ENCODE data around the gene CAPN8. TPM values are rescaled to one million over a fixed set of nuclear protein-coding genes. Genes with fewer than 3 reads are reported as not detected.

The CAPN8 gene
- total RNA-seq, 2 donors from 2014 or later: 52.6 to 102 TPM

GRCh38 chr1:223708651-223709268 lies 43.3 kb upstream of the CAPN8 start:
- no peak overlapping the region for H3K4me3 ChIP-seq
- no peak overlapping the region for H3K27ac ChIP-seq
- TF ChIP-seq CTCF (IDR thresholded peaks at IDR 0.05): no peak
- H3K9ac ChIP-seq (ENCODE audit: low read depth in 2 of 2, low read length in 2 of 2): no peak overlapping the region
- no peaks in the 10 kb centered on the region for H3K36me3 ChIP-seq
- DNase-seq: no peak
- intact Hi-C loops (cut with DNase I): no loop called here
- no peaks in the 10 kb centered on the region for H3K4me1 ChIP-seq
- H3K9me3 ChIP-seq: no peaks in the 10 kb centered on the region
- no peaks in the 10 kb centered on the region for H3K27me3 ChIP-seq

- Histone ChIP-seq H3K4me3 (no peak overlapping the region), H3K9me3 (no peaks in the 10 kb centered on the region), H3K4me1 (no peaks in the 10 kb centered on the region), H3K9ac (ENCODE audit: low read depth in 2 of 2, low read length in 2 of 2) (peak overlapping the region in 1 of 2 donors; percentile 30), H3K27ac (peak overlapping the region; percentile 81), H3K27me3 (no peaks in the 10 kb centered on the region), H3K36me3 (no peaks in the 10 kb centered on the region)
- no peak for DNase-seq
- no peak for TF ChIP-seq CTCF (IDR thresholded peaks at IDR 0.05)
- intact Hi-C loops (cut with DNase I): no loop called here
These were observed 42.5 kb upstream of the CAPN8 start for GRCh38 chr1:223708001-223708359.

- Histone ChIP-seq H3K36me3 (no peaks in the 10 kb centered on the region), H3K27ac (peak overlapping the region; percentile 81), H3K9ac (ENCODE audit: low read depth in 2 of 2, low read length in 2 of 2) (peak overlapping the region in 1 of 2 donors; percentile 30), H3K9me3 (no peaks in the 10 kb centered on the region), H3K4me1 (no peaks in the 10 kb centered on the region), H3K27me3 (no peaks in the 10 kb centered on the region), H3K4me3 (no peak overlapping the region)
- TF ChIP-seq CTCF (IDR thresholded peaks at IDR 0.05): no peak
- peak; percentile 80 for DNase-seq
- intact Hi-C loops (cut with DNase I): no loop called here
These were observed 41.9 kb upstream of the CAPN8 start for GRCh38 chr1:223707256-223708000.

GRCh38 chr1:223706077-223706973 lies 40.8 kb upstream of the CAPN8 start:
- H3K27me3 ChIP-seq: no peaks in the 10 kb centered on the region
- H3K4me3 ChIP-seq: no peak overlapping the region
- H3K36me3 ChIP-seq: no peaks in the 10 kb centered on the region
- H3K4me1 ChIP-seq: no peaks in the 10 kb centered on the region
- H3K9ac ChIP-seq (ENCODE audit: low read depth in 2 of 2, low read length in 2 of 2): peak overlapping the region in 1 of 2 donors; percentile 0
- H3K27ac ChIP-seq: peak overlapping the region; percentile 81
- no peak for TF ChIP-seq CTCF (IDR thresholded peaks at IDR 0.05)
- intact Hi-C loops (cut with DNase I): no loop called here
- no peaks in the 10 kb centered on the region for H3K9me3 ChIP-seq
- peak; percentile 60 for DNase-seq
